NOMO-1 treated with DMSO at 0.1 percent for 48 hours (cell line): ENCODE data around the gene KCNA2.

Source experiments
- DNase-seq: peaks from one replicate; lab custom pipeline; 2025; ENCODE audit not compliant: unreplicated experiment; lab: John Stamatoyannopoulos, UW

The KCNA2 gene

DNA sequence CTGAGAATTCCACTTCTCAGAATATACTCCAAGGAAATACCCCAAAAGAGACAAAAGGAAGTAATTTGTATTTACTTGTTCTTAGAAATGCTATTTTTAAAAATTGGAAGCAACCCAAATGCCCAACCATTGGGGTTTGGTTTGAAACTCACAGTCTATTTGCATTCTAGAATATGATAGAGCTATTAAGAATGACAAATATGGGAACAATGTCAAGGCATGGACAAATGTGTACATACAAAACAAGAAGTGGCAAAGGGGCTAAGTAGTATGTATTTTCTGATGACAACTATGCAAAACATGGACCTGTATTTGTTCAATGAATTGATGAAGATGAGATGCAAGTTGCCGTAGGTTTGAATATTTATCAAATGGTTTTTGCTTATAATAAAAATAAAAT is 32.8 kb downstream of the KCNA2 start:
- no peak for DNase-seq

DNA sequence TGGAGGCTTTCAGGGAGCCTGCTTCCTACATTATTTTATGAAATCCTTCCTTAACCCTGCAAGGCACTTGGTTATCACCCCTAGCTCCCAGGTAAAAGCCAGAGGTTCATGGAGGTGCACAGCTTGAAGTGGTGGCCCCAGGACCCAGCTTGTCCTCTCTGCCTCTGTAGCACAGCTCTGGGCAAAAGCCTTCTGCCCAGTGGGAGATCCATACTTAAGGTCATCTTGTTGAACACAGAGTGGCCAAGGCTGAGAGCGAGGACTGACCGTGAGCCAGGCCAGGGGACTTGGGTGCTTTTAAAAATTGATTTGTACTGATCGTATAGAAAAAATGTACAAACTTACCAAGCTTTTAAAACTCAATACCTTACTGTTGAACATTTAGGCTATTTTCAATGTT is 33.4 kb downstream of the KCNA2 start:
- DNase-seq, result no peak

DNA sequence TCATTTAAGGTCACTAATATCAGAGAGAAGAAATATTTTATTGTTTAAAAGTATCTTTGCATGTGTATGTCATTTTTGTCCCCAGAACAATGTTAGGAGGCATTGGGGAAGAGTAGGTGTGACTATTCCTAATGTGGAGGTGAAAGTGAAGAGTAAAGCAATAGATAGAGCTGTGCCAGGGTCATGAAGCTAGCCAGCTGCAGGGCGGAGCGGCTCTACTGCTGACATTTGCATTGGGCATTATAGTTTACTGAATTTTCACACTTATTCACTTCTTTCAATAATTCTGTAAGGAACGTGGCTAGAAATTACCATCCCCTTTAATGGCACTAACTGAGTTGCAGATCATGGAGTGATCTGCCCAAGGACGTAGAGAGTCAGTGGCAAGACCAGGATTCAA is 35.3 kb downstream of the KCNA2 start:
- DNase-seq, result no peak

DNA sequence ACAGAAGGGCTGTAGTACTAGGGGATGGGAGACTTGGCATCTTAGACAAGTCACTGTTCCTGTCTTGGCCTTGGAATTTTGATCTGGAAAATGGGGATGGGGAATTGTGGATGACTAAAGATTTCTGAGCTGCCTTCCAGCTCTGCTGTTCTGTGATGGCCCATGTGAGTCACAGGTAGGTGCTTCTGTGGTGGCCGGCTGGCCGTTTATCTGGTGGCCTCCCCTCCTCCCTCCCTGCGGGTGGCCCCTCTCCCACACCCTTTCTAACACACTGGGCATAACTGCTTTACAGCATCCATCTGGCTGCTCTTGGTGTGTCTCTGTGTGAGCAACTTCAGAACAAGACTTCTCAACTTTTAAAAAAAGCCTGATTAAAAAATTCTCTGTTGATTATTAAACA is 35.9 kb downstream of the KCNA2 start:
- DNase-seq, result no peak

DNA sequence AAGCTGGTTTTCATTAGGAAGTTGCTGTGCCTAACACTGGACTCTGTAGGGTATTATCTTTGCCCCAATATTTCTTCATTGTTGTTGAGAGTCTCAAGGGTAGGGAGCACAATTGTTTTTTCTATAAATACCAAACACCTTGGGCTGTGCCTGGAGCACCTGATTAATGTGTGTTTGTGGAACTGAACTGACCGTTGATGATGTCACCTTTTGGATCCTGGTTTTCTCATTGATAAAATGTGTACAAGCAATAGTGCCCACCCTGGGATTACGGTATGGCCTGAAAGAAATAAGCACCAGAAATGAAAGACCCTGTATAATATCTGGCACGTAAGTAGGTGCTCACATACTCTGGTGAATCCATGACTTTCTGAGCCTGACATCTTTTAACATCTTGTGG is 39.3 kb downstream of the KCNA2 start:
- no peak for DNase-seq

DNA sequence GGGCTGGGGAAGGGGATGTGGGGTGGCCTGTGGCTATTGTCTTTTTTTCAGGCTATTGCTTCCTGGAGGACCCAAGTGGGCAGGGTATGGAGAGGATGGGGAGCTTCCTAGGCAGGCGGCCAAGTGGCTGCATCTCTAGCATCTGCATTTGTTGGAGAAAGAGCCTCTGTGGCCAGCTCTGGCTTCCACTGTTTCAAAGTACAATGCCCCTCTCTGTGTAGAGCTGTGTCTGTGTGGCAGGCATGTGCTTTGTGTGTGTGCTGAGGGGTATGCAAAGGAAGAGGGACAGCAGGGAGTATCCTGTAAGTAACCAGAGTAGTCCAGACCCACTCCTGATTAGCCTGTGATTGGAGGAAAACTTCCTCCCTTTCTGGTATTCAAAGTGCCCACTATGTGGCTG is 40.6 kb downstream of the KCNA2 start:
- no peak for DNase-seq

DNA sequence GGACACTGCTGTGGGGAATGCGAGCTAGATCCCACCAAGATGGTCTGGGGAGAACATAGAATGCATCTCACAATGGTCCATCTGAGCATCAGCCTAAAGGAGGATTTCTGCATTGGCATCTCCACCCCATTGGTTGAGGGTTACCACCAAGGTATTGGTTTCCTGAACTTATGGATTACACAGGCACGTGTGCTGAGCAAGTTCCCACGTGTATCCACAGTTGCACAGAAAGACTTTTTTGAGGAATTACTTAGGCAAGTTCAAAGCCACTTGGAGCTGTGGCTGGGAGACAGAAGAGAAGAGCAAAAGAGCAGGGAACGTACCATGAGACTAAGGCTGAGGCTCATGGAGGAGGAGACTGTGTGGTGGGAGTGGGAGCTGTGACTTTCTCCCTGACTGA is 43.1 kb downstream of the KCNA2 start:
- no peak for DNase-seq

DNA sequence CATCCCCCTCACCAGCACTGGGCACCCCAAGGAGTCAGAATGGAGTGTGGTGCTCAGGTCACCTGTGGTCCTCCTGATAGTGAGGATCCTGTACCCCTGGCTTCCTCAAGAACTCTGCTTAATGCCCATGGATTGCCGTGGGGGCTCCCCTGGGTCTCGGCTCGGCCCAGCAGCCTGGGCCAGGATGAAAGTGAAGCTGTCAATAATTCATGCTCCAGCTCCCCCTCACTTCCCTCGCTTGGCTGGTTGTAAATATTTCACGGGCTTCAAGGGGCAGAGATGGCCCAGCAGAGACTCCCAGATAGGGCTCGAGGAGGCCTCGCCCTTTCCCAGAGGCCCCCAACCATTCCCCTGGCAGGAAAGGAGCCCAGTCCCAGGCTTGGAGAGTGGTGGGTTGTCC is 44.6 kb downstream of the KCNA2 start:
- no peak for DNase-seq

DNA sequence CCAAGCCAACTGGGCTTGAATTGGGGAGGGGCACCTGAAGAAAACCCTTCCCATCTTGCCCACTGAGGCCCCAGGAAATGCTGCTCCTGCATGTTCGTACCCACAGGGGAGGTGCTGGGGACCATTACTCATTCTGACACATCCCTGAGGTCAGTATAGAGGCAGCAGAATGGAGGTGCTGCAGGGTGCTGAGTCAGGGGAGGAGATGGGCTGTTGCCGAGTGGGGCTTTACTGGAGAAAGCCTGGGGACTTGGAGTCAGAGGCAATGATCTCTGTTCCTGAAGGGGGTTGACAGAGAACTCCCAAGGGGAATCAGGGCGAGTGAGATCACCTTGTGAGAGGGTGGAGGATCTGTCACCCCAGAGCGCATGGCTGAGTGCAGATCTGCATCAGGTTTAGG is 47.0 kb downstream of the KCNA2 start:
- DNase-seq, result no peak

DNA sequence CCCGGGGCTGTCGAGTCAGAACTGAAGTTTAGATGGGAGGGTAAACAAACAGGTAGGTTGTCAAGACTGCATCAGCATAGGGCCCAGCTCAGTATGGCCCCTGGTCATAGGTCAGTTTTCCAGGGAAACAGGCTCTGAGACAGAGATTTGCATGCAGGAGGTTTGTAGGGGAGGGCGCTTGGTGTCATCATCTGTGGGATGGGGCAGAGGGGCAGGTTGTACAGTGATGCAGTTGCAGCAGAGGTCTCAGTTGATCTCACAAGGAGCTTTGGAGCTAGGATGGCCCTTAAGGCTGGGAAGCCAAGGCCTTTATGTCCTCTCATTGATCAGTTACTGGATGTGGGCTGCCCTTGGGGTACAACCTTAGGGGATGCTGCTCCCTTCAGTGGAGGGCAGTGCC is 48.7 kb downstream of the KCNA2 start:
- no peak for DNase-seq

DNA sequence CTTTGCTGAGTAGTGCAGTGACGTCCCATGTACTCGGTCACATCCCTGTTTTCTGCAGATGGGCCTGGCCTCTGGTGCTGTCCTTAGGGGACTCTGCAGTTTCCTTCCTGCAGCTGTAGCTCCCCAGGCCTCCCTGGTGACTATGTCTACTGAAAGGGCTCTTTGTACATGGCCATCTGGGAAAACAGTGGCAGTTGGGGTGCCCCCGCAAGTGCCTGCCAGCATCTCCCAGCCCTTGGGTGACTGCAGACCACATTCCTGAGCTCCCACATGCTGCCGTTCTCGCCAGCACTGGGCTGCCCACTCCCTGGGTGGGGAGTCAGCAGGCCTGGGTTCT is 49.7 kb downstream of the KCNA2 start:
- no peak for DNase-seq

DNA sequence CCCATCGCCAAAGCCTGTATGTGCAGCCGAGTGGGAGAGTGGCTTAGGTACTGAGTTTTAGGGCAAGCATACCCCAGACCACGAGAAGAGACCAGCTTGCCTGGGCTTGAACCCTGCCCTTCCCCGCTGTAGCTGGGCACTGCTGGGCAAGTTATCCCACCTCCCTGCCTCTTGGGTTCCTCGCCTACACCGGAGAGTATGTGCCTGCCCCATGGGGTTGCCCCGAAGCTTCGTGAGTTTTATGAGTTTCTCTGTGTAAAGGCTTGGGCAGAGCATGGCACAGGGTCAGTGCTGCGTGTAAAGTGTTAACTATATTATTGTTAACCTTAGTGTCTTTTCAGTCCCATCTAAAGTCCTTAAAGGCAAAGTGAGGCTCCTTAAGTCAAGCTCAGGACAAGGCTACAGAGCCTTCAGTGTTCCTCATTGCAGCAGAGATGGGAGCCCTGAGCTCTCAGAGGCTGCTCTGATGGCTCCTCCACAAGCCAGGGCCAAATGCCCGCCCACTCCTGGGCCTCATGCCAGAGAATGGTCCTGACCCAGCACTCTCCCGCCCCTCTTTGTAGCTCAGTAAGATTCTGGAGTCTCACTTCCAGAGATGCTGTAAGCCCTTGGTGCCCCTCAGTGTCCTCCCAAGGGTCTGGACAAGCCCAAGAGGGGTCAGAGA is 50.2 kb downstream of the KCNA2 start:
- DNase-seq, result no peak

DNA sequence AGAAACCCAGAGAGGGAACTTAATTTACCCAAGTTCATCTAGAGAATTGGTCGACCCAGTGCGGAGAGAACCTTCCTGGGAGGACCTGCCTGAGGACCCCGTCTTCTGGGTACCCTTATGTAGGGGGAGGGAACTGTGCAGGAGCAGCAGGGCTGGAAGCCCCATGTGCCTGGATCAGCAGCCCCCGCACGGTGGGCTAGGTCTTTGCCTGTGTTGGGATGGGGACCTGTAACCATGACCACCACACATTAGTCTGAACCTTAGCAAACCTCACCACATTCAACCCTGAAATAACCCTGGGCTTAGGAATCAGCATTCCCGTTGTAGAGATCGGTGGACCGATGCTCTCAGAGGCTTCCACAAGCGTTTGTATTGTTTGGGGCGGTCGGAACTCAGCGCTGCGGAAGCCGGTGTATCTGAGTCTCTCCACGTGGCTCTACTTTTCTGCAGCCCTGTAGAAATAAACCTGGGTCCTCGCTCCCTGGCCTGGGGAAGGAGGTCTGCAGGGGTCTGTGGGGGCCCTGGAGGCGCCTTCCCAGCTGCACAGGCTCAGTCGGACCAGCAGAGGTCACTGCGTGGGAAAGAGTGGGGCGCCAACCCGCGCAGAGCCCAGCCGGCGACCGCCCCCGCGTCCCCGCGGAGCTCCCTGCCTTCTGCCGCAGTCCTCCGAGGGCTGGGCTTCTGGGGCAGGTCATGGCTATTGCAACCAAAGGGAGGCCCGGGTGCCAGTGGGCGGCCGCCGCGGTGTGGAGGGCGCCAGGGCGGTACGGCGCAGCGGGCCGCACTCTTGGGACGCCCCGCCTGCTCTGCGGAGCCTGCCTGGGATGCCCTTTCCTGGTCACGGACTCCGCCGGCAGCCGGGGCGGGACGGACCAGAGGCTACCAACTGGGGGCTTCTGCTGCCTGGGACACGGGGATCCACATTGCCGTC is 51.0 kb downstream of the KCNA2 start:
- no peak for DNase-seq

DNA sequence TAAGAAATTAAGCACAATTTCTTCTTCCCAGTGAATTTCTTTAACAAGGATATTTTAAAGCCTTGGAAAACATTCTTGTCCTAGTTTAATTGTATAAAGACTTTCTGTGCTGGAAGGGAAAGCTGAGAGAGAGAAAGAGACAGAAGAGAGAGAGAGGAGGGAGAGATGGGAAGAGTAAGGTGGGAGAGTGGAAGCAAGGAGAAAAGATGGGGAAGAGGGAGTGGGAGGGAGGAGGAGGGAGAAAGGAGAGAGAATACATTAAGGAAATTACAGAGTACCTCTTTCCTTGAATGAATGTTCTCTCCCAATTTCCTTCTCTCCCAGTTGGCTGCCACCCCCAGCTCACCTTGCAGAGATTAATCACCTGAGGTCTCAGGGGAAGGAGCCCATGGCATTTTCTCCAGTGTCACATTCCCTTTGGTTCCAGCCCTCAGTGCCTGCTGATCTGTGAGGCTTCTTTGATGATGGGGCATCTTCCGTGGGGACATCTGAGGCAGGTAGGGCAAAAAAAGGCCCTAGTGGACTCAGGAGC is 54.8 kb downstream of the KCNA2 start:
- no peak for DNase-seq

DNA sequence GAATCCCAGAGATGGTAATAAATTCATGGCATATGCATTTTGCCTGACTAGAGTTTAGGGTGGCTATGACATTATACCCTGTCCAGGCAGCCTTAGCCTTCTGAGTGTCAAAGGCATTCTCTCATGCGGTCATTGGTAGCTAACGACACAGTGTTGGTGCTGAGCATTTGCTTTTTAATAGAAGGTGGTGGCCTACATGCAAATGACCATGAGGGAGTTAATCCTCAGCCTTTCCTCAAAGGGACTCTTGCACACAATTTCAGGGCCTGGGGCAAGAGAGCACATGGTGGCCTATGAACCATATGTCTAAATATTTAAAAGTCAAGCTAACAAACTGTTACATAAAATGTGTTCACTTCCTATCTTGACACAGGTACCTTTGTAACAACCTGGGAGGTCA is 56.3 kb downstream of the KCNA2 start:
- no peak for DNase-seq

DNA sequence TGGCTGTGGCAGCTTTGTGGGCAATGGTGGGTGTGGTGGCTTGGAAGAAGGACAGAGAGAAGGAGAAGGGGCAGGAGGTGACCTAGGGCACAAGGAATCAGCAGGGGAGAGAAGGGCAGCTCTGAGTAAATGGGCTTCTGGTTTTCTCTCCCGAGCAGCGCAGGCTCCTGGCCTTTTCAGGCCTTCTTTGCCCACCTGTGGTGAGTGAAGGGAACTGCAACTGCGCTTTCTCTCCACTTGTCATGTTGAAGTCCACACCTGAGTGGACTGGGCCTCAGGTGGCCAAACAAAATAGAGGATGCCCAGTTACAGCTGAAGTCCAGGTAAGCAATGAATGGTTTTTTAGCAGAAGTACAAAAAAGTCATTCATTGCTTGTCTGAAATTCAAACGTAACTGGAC is 57.8 kb downstream of the KCNA2 start:
- DNase-seq, result no peak

DNA sequence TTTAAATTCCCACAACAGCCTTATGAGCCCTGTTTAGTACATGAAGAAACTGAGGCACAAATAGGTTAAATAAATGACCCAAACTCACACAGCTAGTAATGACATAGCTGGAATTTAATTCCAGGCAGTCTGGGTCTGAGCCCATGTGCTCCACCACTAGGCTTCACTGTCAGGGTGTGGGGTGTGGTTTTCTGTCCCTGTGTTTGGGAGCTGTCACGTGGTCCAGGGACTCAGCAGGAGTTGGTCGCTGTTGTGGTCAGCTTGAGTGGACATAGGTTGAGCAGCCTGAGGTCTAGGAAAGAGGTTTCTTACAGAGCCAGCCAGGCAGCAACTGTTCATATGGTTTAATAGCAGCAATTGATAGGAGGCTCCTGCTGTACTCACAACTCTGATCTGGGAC is 59.1 kb downstream of the KCNA2 start:
- DNase-seq, result no peak

DNA sequence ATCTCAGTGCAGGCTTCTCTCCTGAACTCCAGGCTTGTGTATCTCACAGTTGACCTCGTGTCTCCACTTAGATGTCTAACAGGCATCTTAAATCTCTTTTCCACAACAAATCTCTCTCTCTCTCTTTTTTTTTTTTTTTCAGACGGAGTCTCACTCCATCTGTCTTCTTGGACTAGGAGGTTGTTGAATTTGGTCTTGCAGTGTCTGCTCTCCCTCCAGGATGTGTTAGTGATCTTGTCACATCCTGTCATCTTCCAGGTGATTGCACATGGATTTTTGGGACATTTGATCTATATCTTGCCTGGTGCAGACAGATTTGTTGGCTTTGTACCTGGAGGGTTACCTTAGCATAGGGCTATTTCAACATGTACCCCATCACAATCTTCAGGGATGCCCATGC is 60.7 kb downstream of the KCNA2 start:
- no peak for DNase-seq

DNA sequence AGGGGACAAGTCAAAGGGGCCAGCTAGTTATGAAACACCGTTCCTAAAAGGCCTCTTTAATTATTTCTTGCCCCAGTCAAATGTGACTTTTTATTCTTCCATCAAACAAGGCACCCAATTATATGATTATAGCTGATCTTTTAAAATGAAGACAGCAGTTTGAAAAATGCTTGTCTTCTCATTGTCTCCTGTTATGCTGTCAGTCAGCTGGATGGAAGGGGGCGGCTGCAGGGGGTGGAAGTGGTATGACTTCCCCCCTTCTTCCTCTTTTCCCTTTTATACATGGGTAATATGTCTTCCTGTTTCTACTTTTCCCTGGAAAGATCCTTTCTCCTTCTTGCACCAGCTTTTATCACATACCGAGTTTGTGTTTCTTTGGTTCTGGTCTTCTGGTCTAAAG is 61.4 kb downstream of the KCNA2 start:
- DNase-seq, result no peak
